Spleen (tissue), 7 donors: ENCODE measurements around the gene BABAM2.

Source experiments
- CTCF ChIP-seq, 11 experiments: fragments of 200-600 bp in 7 of 11; fragments of 450-650 bp in 4 of 11; sonication (generic) in 4 of 11; IDR thresholded peaks in 8 of 11; conservative IDR thresholded peaks in 3 of 11; 1 replicate in 7 of 11; 2 replicates in 4 of 11; pipeline versions ENCODE4 v1.4.0 to v1.8.0; 2016 to 2021; ENCODE audit warnings: antibody characterized with exemption in 11 of 11, inconsistent platforms in 4 of 11, mild to moderate bottlenecking in 1 of 11
- POLR2A ChIP-seq, 3 donors: fragments of 450-650 bp; IDR thresholded peaks; one replicate each; pipeline ENCODE4 v1.5.1; 2017; ENCODE audit warnings: antibody characterized with exemption in 3 of 3, mild to moderate bottlenecking in 1 of 3
- donor health status: DM: no; HTN: no; CAD: no; lungs with moderate emphysema.
- donor health status: DM: no; HTN: no; CAD: no.
- donor health status: DM: no; HTN: no; CAD: no.

- no peak for TF ChIP-seq CTCF (IDR thresholded peaks at IDR 0.05 in 8 of 11, conservative IDR thresholded peaks at IDR 0.05 in 3 of 11)
- TF ChIP-seq POLR2A (IDR thresholded peaks at IDR 0.05) = no peak
Observed at GRCh38 chr2:28318023-28318422, 427.5 kb downstream of the BABAM2 start.
